Prostate gland (tissue), 2 donors: Measurements from ENCODE around the gene DCUN1D1. TPM values are rescaled to one million over a fixed set of nuclear protein-coding genes. Genes with fewer than 3 reads are reported as not detected.

ENCODE experiments used
- DNase-seq: peaks from one replicate; pipeline ENCODE4 v3.0.0-alpha.2; 2019; ENCODE audit warnings: low spot score
- H3K27ac ChIP-seq, 2 donors: fragments of 200-600 bp; sonication (generic); 2 replicates each; pipeline ENCODE4 v1.5.1; 2017 to 2019
- H3K27me3 ChIP-seq: fragments of 200-600 bp; sonication (generic); replicated peaks from 2 replicates; pipeline ENCODE4 v1.5.1; 2019; ENCODE audit not compliant: insufficient read depth
- H3K36me3 ChIP-seq, 2 donors: fragments of 200-600 bp; sonication (generic); 1 replicate in 1 of 2; 2 replicates in 1 of 2; pipeline versions ENCODE4 v1.5.1 to v1.8.1; 2017 to 2019
- H3K4me1 ChIP-seq: fragments of 200-600 bp; sonication (generic); replicated peaks from 2 replicates; pipeline ENCODE4 v1.5.1; 2019
- H3K4me3 ChIP-seq, 2 donors: fragments of 200-600 bp; sonication (generic); 2 replicates each; pipeline ENCODE4 v1.5.1; 2017 to 2019
- H3K9me3 ChIP-seq: fragments of 200-600 bp; sonication (generic); 2 replicates; pipeline ENCODE4 v1.5.1; 2017
- CTCF ChIP-seq, 4 experiments: fragments of 200-600 bp in 2 of 4; fragments of 450-650 bp in 2 of 4; sonication (generic) in 2 of 4; IDR thresholded peaks; 1 replicate in 3 of 4; 2 replicates in 1 of 4; pipeline ENCODE4 v1.5.1; 2016 to 2019; ENCODE audit warnings: antibody characterized with exemption in 4 of 4, mild to moderate bottlenecking in 2 of 4, moderate library complexity in 2 of 4
- POLR2A ChIP-seq: fragments of 450-650 bp; IDR thresholded peaks from one replicate; pipeline ENCODE4 v1.6.1; 2016; ENCODE audit warnings: antibody characterized with exemption, mild to moderate bottlenecking
- POLR2AphosphoS5 ChIP-seq: sonication (generic); formaldehyde crosslinking; IDR thresholded peaks from one replicate; pipeline ENCODE4 v1.6.1; 2017; ENCODE audit warnings: antibody characterized with exemption
- WGBS: methylation state at CpG from one replicate; pipeline ENCODE4 v1.1.5; 2018; 5-methylcytosine and 5-hydroxymethylcytosine counted together
- intact Hi-C: fragments of 100-400 bp; cut with DNase I; formaldehyde crosslinking; loops from one replicate; pipeline ENCODE4 v1.14.2; 2022
- total RNA-seq, 2 donors: library from RNA; depleted of rRNA; stranded (reverse); fragments of >200 nt; gene quantifications; one replicate each; pipeline ENCODE4 v1.1.0, GENCODE V29; 2016

The DCUN1D1 gene
- total RNA-seq, 2 donors from 2014 or later, result 25.5 to 25.6 TPM

- H3K27ac ChIP-seq, result no peak overlapping the region
- intact Hi-C loops, result no loop called here
- H3K36me3 ChIP-seq, result no peaks in the 10 kb centered on the region
- H3K4me1 ChIP-seq, result no peaks in the 10 kb centered on the region
- 86% methylated on average over 3 of the region's 3 CpGs for WGBS
- no peak overlapping the region for H3K4me3 ChIP-seq
- H3K27me3 ChIP-seq, result no peaks in the 10 kb centered on the region
- H3K9me3 ChIP-seq, result no peaks in the 10 kb centered on the region
- DNase-seq, result no peak
- no peak for TF ChIP-seq POLR2A
- TF ChIP-seq CTCF (IDR thresholded peaks at IDR 0.05), result no peak
- TF ChIP-seq POLR2AphosphoS5, result no peak
These were observed 63.2 kb downstream of the DCUN1D1 start for GRCh38 chr3:182917134-182917533.

- no peaks in the 10 kb centered on the region for H3K9me3 ChIP-seq
- no peak for DNase-seq
- H3K36me3 ChIP-seq, result no peaks in the 10 kb centered on the region
- no peak overlapping the region for H3K27ac ChIP-seq
- no peaks in the 10 kb centered on the region for H3K4me1 ChIP-seq
- 62% methylated on average over 1 of the region's 1 CpG for WGBS
- intact Hi-C loops, result no loop called here
- H3K4me3 ChIP-seq, result no peak overlapping the region
- TF ChIP-seq CTCF (IDR thresholded peaks at IDR 0.05), result no peak
- TF ChIP-seq POLR2AphosphoS5, result no peak
- no peak for TF ChIP-seq POLR2A
- H3K27me3 ChIP-seq, result no peaks in the 10 kb centered on the region
These were observed 66.0 kb downstream of the DCUN1D1 start for GRCh38 chr3:182914341-182914740.

- H3K27me3 ChIP-seq, result no peaks in the 10 kb centered on the region
- no peaks in the 10 kb centered on the region for H3K36me3 ChIP-seq
- no peak for DNase-seq
- no peak for TF ChIP-seq POLR2AphosphoS5
- no peak for TF ChIP-seq POLR2A
- no peak for TF ChIP-seq CTCF (IDR thresholded peaks at IDR 0.05)
- H3K4me1 ChIP-seq, result no peaks in the 10 kb centered on the region
- no peaks in the 10 kb centered on the region for H3K9me3 ChIP-seq
- no peak overlapping the region for H3K4me3 ChIP-seq
- intact Hi-C loops, result no loop called here
- WGBS, result 24% methylated on average over 4 of the region's 4 CpGs
- no peak overlapping the region for H3K27ac ChIP-seq
These were observed 66.4 kb downstream of the DCUN1D1 start for GRCh38 chr3:182913889-182914288.

- WGBS, result 74% methylated on average over 5 of the region's 5 CpGs
- intact Hi-C loops, result no loop called here
- no peak for TF ChIP-seq POLR2AphosphoS5
- TF ChIP-seq POLR2A, result no peak
- TF ChIP-seq CTCF (IDR thresholded peaks at IDR 0.05), result no peak
These were observed 67.9 kb downstream of the DCUN1D1 start for GRCh38 chr3:182912474-182912873.

GRCh38 chr3:182911782-182912111 is 68.6 kb downstream of the DCUN1D1 start:
- 59% methylated on average over 5 of the region's 5 CpGs for WGBS
- intact Hi-C loops, result no loop called here
- no peak for TF ChIP-seq POLR2A
- TF ChIP-seq CTCF (IDR thresholded peaks at IDR 0.05), result no peak
- no peak for TF ChIP-seq POLR2AphosphoS5
- no peak overlapping the region for H3K27ac ChIP-seq
- H3K4me1 ChIP-seq, result no peaks in the 10 kb centered on the region
- H3K9me3 ChIP-seq, result no peaks in the 10 kb centered on the region
- no peak for DNase-seq
- H3K4me3 ChIP-seq, result no peak overlapping the region
- no peaks in the 10 kb centered on the region for H3K27me3 ChIP-seq
- H3K36me3 ChIP-seq, result no peaks in the 10 kb centered on the region

More at GRCh38 chr3:182912474-182912873, 67.9 kb downstream of the DCUN1D1 start:
- Histone ChIP-seq H3K9me3 (no peaks in the 10 kb centered on the region), H3K4me1 (no peaks in the 10 kb centered on the region), H3K27ac (no peak overlapping the region), H3K27me3 (no peaks in the 10 kb centered on the region), H3K36me3 (no peaks in the 10 kb centered on the region), H3K4me3 (no peak overlapping the region)
- no peak for DNase-seq
